Upper lobe of left lung (tissue), 6 donors: ENCODE measurements around the gene FBLIM1. TPM values are rescaled to one million over a fixed set of nuclear protein-coding genes. Genes with fewer than 3 reads are reported as not detected.
A peak's percentile ranks its signal among the peaks of the same experiment; 100 is the strongest.

Experiments used
- ATAC-seq, 2 donors: fragments of 200-7000 bp; cut with Tn5 transposase; one replicate each; pipeline ENCODE4 v1.9.1; 2022; ENCODE audit warnings: mild to moderate bottlenecking in 2 of 2, moderate library complexity in 2 of 2; ENCODE audit not compliant: low FRiP score in 2 of 2
- DNase-seq, 2 donors: peaks; one replicate each; pipeline ENCODE4 v3.0.0-alpha.2; 2019 to 2020
- H3K27ac ChIP-seq, 4 donors: fragments of 200-600 bp; sonication (generic); one replicate each; pipeline ENCODE4 v1.5.1; 2016 to 2019
- H3K27me3 ChIP-seq, 4 donors: fragments of 200-600 bp; sonication (generic); one replicate each; pipeline ENCODE4 v1.5.1; 2017 to 2019
- H3K36me3 ChIP-seq, 4 donors: fragments of 200-600 bp; sonication (generic); one replicate each; pipeline ENCODE4 v1.5.1; 2016 to 2019
- H3K4me1 ChIP-seq, 4 donors: fragments of 200-600 bp; sonication (generic); one replicate each; pipeline ENCODE4 v1.5.1; 2018 to 2019
- H3K4me3 ChIP-seq, 4 donors: fragments of 200-600 bp; sonication (generic); one replicate each; pipeline ENCODE4 v1.5.1; 2017 to 2019; ENCODE audit warnings: mild to moderate bottlenecking in 2 of 4, moderate library complexity in 1 of 4
- H3K9me3 ChIP-seq, 4 donors: fragments of 200-600 bp; sonication (generic); one replicate each; pipeline ENCODE4 v1.5.1; 2018 to 2019
- CTCF ChIP-seq, 6 experiments: fragments of 450-650 bp in 4 of 6; fragments of 200-600 bp in 2 of 6; sonication (generic) in 2 of 6; IDR thresholded peaks; one replicate each; pipeline ENCODE4 v1.5.1; 2016 to 2019; ENCODE audit warnings: antibody characterized with exemption in 6 of 6
- EP300 ChIP-seq, 4 donors: sonication (generic); formaldehyde crosslinking; IDR thresholded peaks; one replicate each; pipeline ENCODE4 v1.5.1; 2017; ENCODE audit warnings: antibody characterized with exemption in 4 of 4, control low read depth in 2 of 4
- POLR2A ChIP-seq, 4 donors: fragments of 450-650 bp; IDR thresholded peaks; one replicate each; pipeline ENCODE4 v1.5.1; 2016 to 2017; ENCODE audit warnings: antibody characterized with exemption in 4 of 4, mild to moderate bottlenecking in 2 of 4
- POLR2AphosphoS5 ChIP-seq, 2 donors: sonication (generic); formaldehyde crosslinking; IDR thresholded peaks; one replicate each; pipeline ENCODE4 v1.5.1; 2017; ENCODE audit warnings: antibody characterized with exemption in 2 of 2
- WGBS, 2 donors: methylation state at CpG; one replicate each; pipeline ENCODE4 v1.1.5; 2017 to 2018; 5-methylcytosine and 5-hydroxymethylcytosine counted together
- total RNA-seq, 6 donors: library from RNA; depleted of rRNA in 4 of 6; stranded (reverse); fragments of >200 nt in 4 of 6; gene quantifications; one replicate each; pipeline versions ENCODE4 v1.1.0 to v1.2.1, GENCODE V29; 2016 to 2021
- donor health status: DM: no; HTN: no; CAD: no; lungs with moderate emphysema.
- donor health status: DM: no; HTN: yes; CAD: no; lungs with severe emphysema.

The FBLIM1 gene
- total RNA-seq, 6 donors from 2014 or later, result 11.2 to 51.3 (median 35.1) TPM

- H3K27me3 ChIP-seq, result no peaks in the 10 kb centered on the region
- H3K27ac ChIP-seq, result peak overlapping the region; percentile 99 to 100 (median 100)
- no peak for TF ChIP-seq CTCF (IDR thresholded peaks at IDR 0.05)
- peaks cover 11 to 31% (median 14%) of the 10 kb centered on the region in 4 donors for H3K4me1 ChIP-seq
- 0 to 1% methylated on average over 24 to 30 of the region's 37 CpGs for WGBS, 2 donors
- ATAC-seq, result peak; percentile 14 to 17
- peak in 1 of 2 donors; percentile 88 for DNase-seq
- peak overlapping the region; percentile 58 to 80 (median 72) for H3K4me3 ChIP-seq
- no peaks in the 10 kb centered on the region for H3K9me3 ChIP-seq
- H3K36me3 ChIP-seq, result no peaks in the 10 kb centered on the region
Observed at GRCh38 chr1:15835205-15835740, 76.7 kb downstream of the FBLIM1 start.

- no peaks in the 10 kb centered on the region for H3K36me3 ChIP-seq
- 2 to 4% methylated on average over 23 to 61 of the region's 66 CpGs for WGBS, 2 donors
- H3K9me3 ChIP-seq, result no peaks in the 10 kb centered on the region
- H3K27ac ChIP-seq, result peak overlapping the region; percentile 99 to 100 (median 100)
- peak; percentile 58 to 93 (median 87) for TF ChIP-seq POLR2A (IDR thresholded peaks at IDR 0.05)
- TF ChIP-seq POLR2AphosphoS5 (IDR thresholded peaks at IDR 0.05), result peak; percentile 90 to 98
- peak in 1 of 6 experiments; percentile 33 for TF ChIP-seq CTCF (IDR thresholded peaks at IDR 0.05)
- peak in 1 of 4 donors; percentile 80 for TF ChIP-seq EP300 (IDR thresholded peaks at IDR 0.05)
- peaks cover 7 to 31% (median 14%) of the 10 kb centered on the region in 4 donors for H3K4me1 ChIP-seq
- H3K27me3 ChIP-seq, result no peaks in the 10 kb centered on the region
- DNase-seq, result peak; percentile 99 to 100
- H3K4me3 ChIP-seq, result peak overlapping the region; percentile 58 to 80 (median 72)
- peak; percentile 93 to 97 for ATAC-seq
Observed at GRCh38 chr1:15835741-15836510, 77.3 kb downstream of the FBLIM1 start.

Other genes starting within 250 kb of the FBLIM1 start
- 10 to 100 TPM; 11.9 to 40.9 (median 15.0) TPM for gene CASP9, start 234.6 kb upstream of the FBLIM1 start, total RNA-seq
- gene DNAJC16, start 231.9 kb upstream of the FBLIM1 start, total RNA-seq, result 10 to 100 TPM; 12.7 to 23.0 (median 17.1) TPM
- under 1 TPM in 2 of 6 donors, not detected in 4; 0.13 to 0.29 TPM for gene AGMAT, start 173.7 kb upstream of the FBLIM1 start, total RNA-seq
- gene DDI2, start 141.3 kb upstream of the FBLIM1 start, total RNA-seq, result 100 to 1,000 TPM in 1 of 6 donors, 10 to 100 TPM in 5; 31.4 to 161 (median 46.1) TPM
- gene PLEKHM2, start 74.5 kb upstream of the FBLIM1 start, total RNA-seq, result 100 to 1,000 TPM in 1 of 6 donors, 10 to 100 TPM in 5; 50.3 to 120 (median 83.3) TPM
- 10 to 100 TPM in 1 of 6 donors, 1 to 10 TPM in 5; 1.5 to 12.1 (median 4.3) TPM for gene SLC25A34, start 22.5 kb upstream of the FBLIM1 start, total RNA-seq
- gene TMEM82, start 16.3 kb upstream of the FBLIM1 start, total RNA-seq, result not detected
- gene UQCRHL, start 48.9 kb downstream of the FBLIM1 start, total RNA-seq, result 1 to 10 TPM in 5 of 6 donors, under 1 TPM in 1; 0.57 to 2.1 (median 1.1) TPM
- gene SPEN, start 88.9 kb downstream of the FBLIM1 start, total RNA-seq, result 10 to 100 TPM; 41.5 to 73.3 (median 51.3) TPM
- gene ZBTB17, start 217.3 kb downstream of the FBLIM1 start, total RNA-seq, result 10 to 100 TPM; 34.1 to 94.2 (median 42.9) TPM
- gene SRARP, start 245.4 kb downstream of the FBLIM1 start, total RNA-seq, result under 1 TPM in 2 of 6 donors, not detected in 4; 0.07 to 0.67 TPM